Subcutaneous adipose tissue (tissue), 4 donors: Measurements from ENCODE around the gene DCUN1D5. TPM values are rescaled to one million over a fixed set of nuclear protein-coding genes. Genes with fewer than 3 reads are reported as not detected.

ENCODE experiments used
- CTCF ChIP-seq: fragments of 450-650 bp; IDR thresholded peaks from one replicate; pipeline ENCODE4 v1.5.1; 2016; ENCODE audit warnings: low read depth, mild to moderate bottlenecking, control low read depth, antibody characterized with exemption, moderate library complexity
- total RNA-seq, 4 donors: library from RNA; depleted of rRNA; stranded (reverse); fragments of >200 nt; gene quantifications; one replicate each; pipeline ENCODE4 v1.1.0, GENCODE V29; 2016

Gene DCUN1D5
- 10 to 100 TPM; 23.8 to 47.8 (median 37.2) TPM for total RNA-seq

- TF ChIP-seq CTCF, result no peak
These were observed at the start of gene DCUN1D5 for GRCh38 chr11:103091801-103092524. TSS of gene DCUN1D5 (minus strand) at chr11:103092160. CDS start at chr11:103091872, 288 bp downstream.

- no peak for TF ChIP-seq CTCF
These were observed 33.5 kb upstream of the DCUN1D5 start for GRCh38 chr11:103125462-103125861.

GRCh38 chr11:103114836-103115235, 22.9 kb upstream of the DCUN1D5 start:
- TF ChIP-seq CTCF, result no peak

GRCh38 chr11:103112364-103112763, 20.4 kb upstream of the DCUN1D5 start:
- no peak for TF ChIP-seq CTCF

GRCh38 chr11:103111400-103111799, 19.4 kb upstream of the DCUN1D5 start:
- TF ChIP-seq CTCF, result no peak

- TF ChIP-seq CTCF, result no peak
These were observed 18.4 kb upstream of the DCUN1D5 start for GRCh38 chr11:103110391-103110790.

- TF ChIP-seq CTCF, result no peak
These were observed 17.9 kb upstream of the DCUN1D5 start for GRCh38 chr11:103109818-103110388.
